ENCODE data around the gene TULP4.
"Not testable (repeated sequence)": the region's sequence is repeated elsewhere in the genome, so short reads cannot be mapped to it uniquely, and the experiment has no call there.

The TULP4 gene

GRCh38 chr6:158292016-158292415, 20.2 kb upstream of the TULP4 start:
- in situ Hi-C loops (cut with HindIII; ENCODE audit: low pct_ligation_motif_present, low pct_unique_long_range_greater_than_20kb, low sequenced_read_pairs): no loop called here
- DNase-seq: no peak

- no peak for DNase-seq
- in situ Hi-C loops (cut with HindIII; ENCODE audit: low pct_ligation_motif_present, low pct_unique_long_range_greater_than_20kb, low sequenced_read_pairs): no loop called here
Measured at GRCh38 chr6:158293122-158293521, 19.1 kb upstream of the TULP4 start.

- DNase-seq; in situ Hi-C loops (cut with HindIII; ENCODE audit: low pct_ligation_motif_present, low pct_unique_long_range_greater_than_20kb, low sequenced_read_pairs): not testable (repeated sequence)
Measured at GRCh38 chr6:158295976-158296853, 16.1 kb upstream of the TULP4 start.

DNA sequence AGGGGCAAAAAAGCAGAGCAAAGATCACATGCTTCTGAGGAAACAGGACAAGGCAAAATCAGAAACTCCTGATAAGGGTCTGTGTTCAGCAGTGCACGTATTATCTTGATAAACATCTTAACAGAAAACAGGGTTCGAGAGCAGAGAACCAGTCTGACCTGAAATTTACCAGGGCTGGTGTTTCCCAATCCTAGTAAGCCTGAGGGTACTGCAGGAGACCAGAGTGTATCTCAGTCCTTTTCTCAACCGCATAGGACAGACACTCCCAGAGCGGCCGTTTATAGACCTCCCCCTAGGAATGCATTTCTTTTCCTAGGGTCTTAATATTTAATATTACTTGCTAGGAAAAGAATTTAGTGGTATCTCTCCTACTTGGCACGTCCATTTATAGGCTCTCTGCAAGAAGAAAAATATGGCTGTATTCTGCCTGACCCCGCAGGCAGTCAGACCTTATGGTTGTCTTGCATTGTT, 15.4 kb upstream of the TULP4 start:
- DNase-seq; in situ Hi-C loops (cut with HindIII; ENCODE audit: low pct_ligation_motif_present, low pct_unique_long_range_greater_than_20kb, low sequenced_read_pairs): not testable (repeated sequence)

DNA sequence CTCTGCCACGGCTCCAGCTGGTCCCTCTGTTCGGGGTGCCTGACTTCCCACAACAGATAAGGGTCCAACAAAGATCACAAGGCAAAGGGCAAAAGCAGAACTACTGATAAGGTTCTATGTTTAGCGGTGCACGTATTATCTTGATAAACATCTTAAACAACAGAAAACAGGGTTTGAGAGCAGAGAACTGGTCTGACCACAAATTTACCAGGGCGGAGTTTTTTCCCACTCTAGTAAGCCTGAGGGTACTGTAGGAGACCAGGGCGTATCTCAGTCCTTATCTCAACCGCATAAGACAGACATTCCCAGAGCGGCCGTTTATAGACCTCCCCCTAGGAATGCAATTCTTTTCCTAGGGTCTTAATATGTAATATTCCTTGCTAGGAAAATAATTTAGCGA, 14.6 kb upstream of the TULP4 start:
- in situ Hi-C loops (cut with HindIII; ENCODE audit: low pct_ligation_motif_present, low pct_unique_long_range_greater_than_20kb, low sequenced_read_pairs): not testable (repeated sequence)

GRCh38 chr6:158300306-158301143, 11.7 kb upstream of the TULP4 start:
- in situ Hi-C loops (cut with HindIII; ENCODE audit: low pct_ligation_motif_present, low pct_unique_long_range_greater_than_20kb, low sequenced_read_pairs): not testable (repeated sequence)
- peak; percentile 31 for DNase-seq

More for the DNA sequence above, 14.6 kb upstream of the TULP4 start:
- not testable (repeated sequence) for DNase-seq

DNA sequence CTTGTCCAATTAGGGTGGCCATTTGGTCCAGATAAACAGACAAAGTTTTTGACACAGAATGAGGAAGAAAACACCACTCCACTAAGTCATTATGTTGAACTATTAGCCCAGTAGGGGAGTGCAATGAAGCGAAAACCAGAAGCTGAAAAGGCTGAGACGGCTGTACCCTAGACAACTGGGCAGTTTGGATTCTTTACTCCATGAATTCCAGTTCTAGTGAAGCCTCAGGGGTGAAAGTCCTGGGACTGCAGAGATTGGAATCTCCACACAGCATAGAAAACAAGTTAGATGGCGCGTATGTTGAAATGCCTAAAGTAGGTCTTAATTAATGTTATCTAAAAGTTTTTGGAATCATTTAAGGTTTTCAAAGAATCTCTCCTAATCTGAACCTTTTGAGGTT, 10.7 kb upstream of the TULP4 start:
- DNase-seq; in situ Hi-C loops (cut with HindIII; ENCODE audit: low pct_ligation_motif_present, low pct_unique_long_range_greater_than_20kb, low sequenced_read_pairs): not testable (repeated sequence)

DNA sequence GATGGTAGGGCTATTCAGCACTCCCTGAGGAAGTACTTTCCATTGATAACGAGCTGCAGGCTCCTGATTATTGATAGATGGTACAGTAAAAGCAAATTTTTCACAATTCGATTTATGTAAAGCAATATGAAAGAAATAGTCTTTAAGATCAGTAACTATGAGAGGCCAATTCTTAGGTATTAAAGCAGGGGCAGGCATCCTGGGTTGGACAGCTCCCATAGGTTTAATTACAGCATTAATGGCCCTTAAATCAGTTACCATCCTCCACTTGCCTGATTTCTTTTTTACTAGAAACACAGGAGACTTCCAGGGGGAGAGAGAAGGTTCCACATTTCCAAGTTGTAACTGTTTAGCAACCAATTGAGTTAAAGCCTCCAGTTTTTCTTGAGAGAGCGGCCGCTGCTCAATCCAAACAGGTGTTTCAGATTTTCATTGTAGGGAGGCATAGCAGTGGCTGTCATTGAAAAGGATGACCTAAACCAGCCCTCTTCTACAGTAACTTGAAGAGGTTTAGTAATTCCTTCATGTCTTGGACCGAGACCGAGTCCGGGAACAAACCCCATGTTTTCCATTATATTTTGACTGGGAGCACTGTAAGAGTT, 10.0 kb upstream of the TULP4 start:
- DNase-seq: not testable (repeated sequence)

DNA sequence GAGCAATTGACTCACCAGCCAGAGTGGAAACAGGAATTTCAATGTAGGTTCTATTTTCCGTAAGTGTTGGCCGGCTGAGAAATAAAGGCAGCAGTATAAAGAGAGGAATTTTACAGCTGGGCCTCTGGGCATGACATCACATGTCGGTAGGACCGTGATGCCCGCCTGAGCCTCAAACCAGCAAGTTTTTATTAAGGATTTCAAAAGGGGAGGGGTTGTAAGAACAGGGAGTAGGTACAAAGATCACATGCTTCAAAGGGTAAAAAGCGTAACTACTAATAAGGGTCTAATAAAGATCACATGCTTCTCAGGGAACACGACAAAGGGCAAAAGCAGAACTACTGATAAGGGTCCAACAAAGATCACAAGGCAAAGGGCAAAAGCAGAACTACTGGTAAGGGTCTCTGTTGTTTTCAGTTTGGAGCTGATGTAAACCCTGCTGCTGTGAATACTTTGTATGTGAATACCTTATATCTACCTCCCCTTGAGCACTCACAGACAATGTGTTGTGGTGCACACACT, 9.0 kb upstream of the TULP4 start:
- in situ Hi-C loops (cut with HindIII; ENCODE audit: low pct_ligation_motif_present, low pct_unique_long_range_greater_than_20kb, low sequenced_read_pairs): no loop called here

More for the DNA sequence above, 10.0 kb upstream of the TULP4 start:
- in situ Hi-C loops (cut with HindIII; ENCODE audit: low pct_ligation_motif_present, low pct_unique_long_range_greater_than_20kb, low sequenced_read_pairs): not testable (repeated sequence)

GRCh38 chr6:158304254-158304653, 8.0 kb upstream of the TULP4 start:
- in situ Hi-C loops (cut with HindIII; ENCODE audit: low pct_ligation_motif_present, low pct_unique_long_range_greater_than_20kb, low sequenced_read_pairs): no loop called here
- no peak for DNase-seq

More for the DNA sequence above, 9.0 kb upstream of the TULP4 start:
- DNase-seq: no peak

GRCh38 chr6:158309814-158310213, 2.5 kb upstream of the TULP4 start:
- DNase-seq: no peak

GRCh38 chr6:158311193-158311592, 1.1 kb upstream of the TULP4 start:
- in situ Hi-C loops (cut with HindIII; ENCODE audit: low pct_ligation_motif_present, low pct_unique_long_range_greater_than_20kb, low sequenced_read_pairs): no loop called here
- no peak for DNase-seq

More at GRCh38 chr6:158309814-158310213, 2.5 kb upstream of the TULP4 start:
- in situ Hi-C loops (cut with HindIII; ENCODE audit: low pct_ligation_motif_present, low pct_unique_long_range_greater_than_20kb, low sequenced_read_pairs): no loop called here

- no peak for DNase-seq
- in situ Hi-C loops (cut with HindIII; ENCODE audit: low pct_ligation_motif_present, low pct_unique_long_range_greater_than_20kb, low sequenced_read_pairs): no loop called here
Measured at GRCh38 chr6:158311626-158312025, 639 bp upstream of the TULP4 start.

GRCh38 chr6:158312672-158313397, 570 bp downstream of the TULP4 start:
- in situ Hi-C loops (cut with HindIII; ENCODE audit: low pct_ligation_motif_present, low pct_unique_long_range_greater_than_20kb, low sequenced_read_pairs): no loop called here
- no peak for DNase-seq

- in situ Hi-C loops (cut with HindIII; ENCODE audit: low pct_ligation_motif_present, low pct_unique_long_range_greater_than_20kb, low sequenced_read_pairs): no loop called here
- no peak for DNase-seq
Measured at GRCh38 chr6:158313989-158314388, 1.7 kb downstream of the TULP4 start.

- DNase-seq: no peak
- in situ Hi-C loops (cut with HindIII; ENCODE audit: low pct_ligation_motif_present, low pct_unique_long_range_greater_than_20kb, low sequenced_read_pairs): no loop called here
Measured at GRCh38 chr6:158314737-158315136, 2.5 kb downstream of the TULP4 start.

GRCh38 chr6:158316022-158316421, 3.8 kb downstream of the TULP4 start:
- in situ Hi-C loops (cut with HindIII; ENCODE audit: low pct_ligation_motif_present, low pct_unique_long_range_greater_than_20kb, low sequenced_read_pairs): no loop called here
- DNase-seq: no peak

- peak; percentile 7 for DNase-seq
- in situ Hi-C loops (cut with HindIII; ENCODE audit: low pct_ligation_motif_present, low pct_unique_long_range_greater_than_20kb, low sequenced_read_pairs): no loop called here
Measured at GRCh38 chr6:158321960-158322359, 9.7 kb downstream of the TULP4 start.
